IMR-90 (cell line): ENCODE measurements around the gene NENF. TPM values are rescaled to one million over a fixed set of nuclear protein-coding genes. Genes with fewer than 3 reads are reported as not detected.
A peak's percentile ranks its signal among the peaks of the same experiment; 100 is the strongest.

Experiments used
- ATAC-seq: fragments of 200-7000 bp; cut with Tn5 transposase; 2 replicates; pipeline ENCODE4 v1.9.1; 2020; ENCODE audit warnings: low read depth, mild to moderate bottlenecking, moderate library complexity
- BruUV-seq: library from RNA; stranded (reverse); fragments of 400-500 nt; replicated peaks from 2 replicates; lab custom pipeline; 2021; lab: Mats Ljungman, UMichigan
- CTCF ChIA-PET: fragments of 300-600 bp; formaldehyde crosslinking; extraction: SDS; loops from one replicate; lab custom pipeline; 2021; ENCODE audit warnings: antibody characterized with exemption; lab: Yijun Ruan, JAX
- POLR2A ChIA-PET: fragments of 300-600 bp; sonication (Branson Sonifier 250); formaldehyde crosslinking; loops from one replicate; lab custom pipeline; 2022; ENCODE audit warnings: antibody characterized with exemption; ENCODE audit not compliant: unreplicated experiment; lab: Charles Lee
- DNase-seq: peaks from one replicate; pipeline ENCODE4 v3.0.0; 2013
- H2AFZ ChIP-seq: replicated peaks from 2 replicates; pipeline ENCODE3; 2013; ENCODE audit warnings: low read length, mild to moderate bottlenecking; ENCODE audit not compliant: poor library complexity
- H2AK5ac ChIP-seq: 2 replicates; pipeline ENCODE4 v1.6.1; 2013; ENCODE audit warnings: low read depth, low read length, inconsistent platforms
- H2AK9ac ChIP-seq: replicated peaks from 2 replicates; pipeline ENCODE3; 2013; ENCODE audit warnings: mild to moderate bottlenecking, low read depth, low read length, moderate library complexity; ENCODE audit not compliant: poor library complexity
- H2BK120ac ChIP-seq: 2 replicates; pipeline ENCODE4 v1.6.1; 2013; ENCODE audit warnings: low read depth, low read length, inconsistent platforms
- H2BK15ac ChIP-seq: 3 replicates; pipeline ENCODE4 v1.6.1; 2013; ENCODE audit warnings: low read depth, low read length, inconsistent platforms
- H2BK20ac ChIP-seq: 2 replicates; pipeline ENCODE4 v1.6.1; 2013; ENCODE audit warnings: low read depth, mild to moderate bottlenecking, inconsistent platforms, low read length, moderate library complexity
- H2BK5ac ChIP-seq: 2 replicates; pipeline ENCODE4 v1.6.1; 2013; ENCODE audit warnings: mild to moderate bottlenecking, low read depth, low read length, inconsistent platforms; ENCODE audit not compliant: poor library complexity, severe bottlenecking
- H3K14ac ChIP-seq: replicated peaks from 2 replicates; pipeline ENCODE4 v1.6.1; 2013; ENCODE audit warnings: low read depth, low read length, inconsistent platforms
- H3K18ac ChIP-seq: 2 replicates; pipeline ENCODE4 v1.6.1; 2013; ENCODE audit warnings: low read depth, low read length, control low read depth
- H3K23ac ChIP-seq: 2 replicates; pipeline ENCODE4 v1.6.1; 2013; ENCODE audit warnings: low read depth, low read length, inconsistent platforms
- H3K27ac ChIP-seq: 2 replicates; pipeline ENCODE4 v1.5.1; 2013; ENCODE audit warnings: mild to moderate bottlenecking, control low read depth, low read length; ENCODE audit not compliant: insufficient read depth
- H3K27me3 ChIP-seq: 2 replicates; pipeline ENCODE4 v1.6.1; 2013; ENCODE audit warnings: low read length; ENCODE audit not compliant: control insufficient read depth, insufficient read depth
- H3K36me3 ChIP-seq: 2 replicates; pipeline ENCODE4 v1.6.1; 2013; ENCODE audit warnings: low read length, mixed read lengths; ENCODE audit not compliant: control insufficient read depth, insufficient read depth
- H3K4ac ChIP-seq: 2 replicates; pipeline ENCODE4 v1.6.1; 2013; ENCODE audit warnings: low read depth, low read length, inconsistent platforms
- H3K4me1 ChIP-seq: 2 replicates; pipeline ENCODE4 v1.6.1; 2013; ENCODE audit warnings: low read length, mixed read lengths; ENCODE audit not compliant: control insufficient read depth, insufficient read depth
- H3K4me2 ChIP-seq: 2 replicates; pipeline ENCODE4 v1.6.1; 2013; ENCODE audit warnings: low read depth, mild to moderate bottlenecking, control low read depth, low read length, moderate library complexity
- H3K4me3 ChIP-seq: 2 replicates; pipeline ENCODE4 v1.5.1; 2013; ENCODE audit warnings: low read depth, mild to moderate bottlenecking, control low read depth, low read length, moderate library complexity; ENCODE audit not compliant: insufficient read depth
- H3K56ac ChIP-seq: 2 replicates; pipeline ENCODE4 v1.6.1; 2013; ENCODE audit warnings: low read length, inconsistent platforms; ENCODE audit not compliant: insufficient read depth; ENCODE audit errors: extremely low read depth
- H3K79me1 ChIP-seq, 2 experiments: 2 replicates each; pipeline ENCODE4 v1.6.1; 2013; ENCODE audit warnings: low read length in 2 of 2, inconsistent platforms in 1 of 2, low read depth in 1 of 2
- H3K9ac ChIP-seq: 2 replicates; pipeline ENCODE4 v1.6.1; 2013; ENCODE audit warnings: low read depth, low read length, control low read depth
- H3K9me1 ChIP-seq: 2 replicates; pipeline ENCODE4 v1.6.1; 2013; ENCODE audit warnings: low read length, inconsistent platforms; ENCODE audit not compliant: insufficient read depth
- H3K9me3 ChIP-seq: 2 replicates; pipeline ENCODE4 v1.6.1; 2013; ENCODE audit warnings: low read length; ENCODE audit not compliant: control insufficient read depth, insufficient read depth
- H4K20me1 ChIP-seq: 2 replicates; pipeline ENCODE4 v1.6.1; 2013; ENCODE audit warnings: low read length, inconsistent platforms; ENCODE audit not compliant: insufficient read depth
- H4K5ac ChIP-seq: 2 replicates; pipeline ENCODE4 v1.6.1; 2013; ENCODE audit warnings: mild to moderate bottlenecking, low read depth, low read length, control low read depth
- H4K8ac ChIP-seq, 2 experiments: 2 replicates each; pipeline ENCODE4 v1.6.1; 2013; ENCODE audit warnings: low read depth in 2 of 2, low read length in 2 of 2, control low read depth in 1 of 2, inconsistent platforms in 1 of 2
- H4K91ac ChIP-seq: 2 replicates; pipeline ENCODE4 v1.6.1; 2013; ENCODE audit warnings: low read depth, low read length, inconsistent platforms; ENCODE audit not compliant: insufficient read depth
- BHLHE40 ChIP-seq: fragments of 150-350 bp; IDR thresholded peaks from 2 replicates; pipeline ENCODE4 v1.6.1; 2016; ENCODE audit warnings: mild to moderate bottlenecking, low read depth, low read length
- CTCF ChIP-seq: conservative IDR thresholded peaks from 2 replicates; pipeline ENCODE4 v1.5.1; 2012; ENCODE audit warnings: mild to moderate bottlenecking, low read depth, low read length, improper control_type of control experiment
- ELK1 ChIP-seq: fragments of 150-350 bp; IDR thresholded peaks from 2 replicates; pipeline ENCODE4 v1.6.1; 2016; ENCODE audit warnings: low read depth, mild to moderate bottlenecking, low read length, moderate library complexity, borderline replicate concordance
- FOS ChIP-seq: fragments of 150-350 bp; IDR thresholded peaks from 2 replicates; pipeline ENCODE4 v1.6.1; 2016; ENCODE audit warnings: low read depth, low read length
- MAZ ChIP-seq: IDR thresholded peaks from 2 replicates; pipeline ENCODE4 v1.6.1; 2012; ENCODE audit warnings: low read depth, mild to moderate bottlenecking, low read length, improper control_type of control experiment, moderate library complexity, borderline replicate concordance
- RAD21 ChIP-seq: IDR thresholded peaks from 2 replicates; pipeline ENCODE4 v1.6.1; 2012; ENCODE audit warnings: low read length, improper control_type of control experiment
- SMC3 ChIP-seq: fragments of 150-350 bp; IDR thresholded peaks from 2 replicates; pipeline ENCODE4 v1.6.1; 2016; ENCODE audit warnings: low read depth, mild to moderate bottlenecking, antibody characterized with exemption, low read length, moderate library complexity
- USF2 ChIP-seq: fragments of 150-350 bp; IDR thresholded peaks from 2 replicates; pipeline ENCODE4 v1.6.1; 2017; ENCODE audit warnings: mild to moderate bottlenecking, antibody characterized with exemption, low read length, low read depth
- WGBS, 2 experiments: methylation state at CpG; one replicate each; pipeline versions ENCODE4 v1.1.5 to v1.1.7; 2013; ENCODE audit warnings: missing lambda C conversion rate in 2 of 2; ENCODE audit not compliant: insufficient read length in 1 of 2; ENCODE audit errors: extremely low coverage in 2 of 2; 5-methylcytosine and 5-hydroxymethylcytosine counted together
- dilution Hi-C: fragments of 300-500 bp; cut with HindIII; formaldehyde crosslinking; loops from one replicate; pipeline ENCODE4 v1.14.3; 2018; ENCODE audit warnings: low sequenced_read_pairs; ENCODE audit not compliant: unreplicated experiment
- in situ Hi-C: fragments of 300-500 bp; cut with MboI; formaldehyde crosslinking; loops from 3 replicates; pipeline ENCODE4 v1.14.3; 2019; ENCODE audit warnings: low sequenced_read_pairs, inconsistent platforms, mixed read lengths
- intact Hi-C: fragments of 100-400 bp; cut with micrococcal nuclease; formaldehyde crosslinking; loops from 2 replicates; pipeline ENCODE4 v1.10.0; 2022
- polyA plus RNA-seq, 3 experiments: library from polyadenylated mRNA; depleted of rRNA; stranded (reverse); fragments of >200 nt; gene quantifications; 2 replicates each; pipeline ENCODE4 v1.2.3, GENCODE V29; 2012; ENCODE audit warnings: low replicate concordance in 1 of 3
- total RNA-seq: library from RNA; depleted of rRNA; stranded (reverse); fragments of >200 nt; gene quantifications from 2 replicates; pipeline ENCODE4 v1.2.3, GENCODE V29; 2012

The NENF gene
- total and polyA plus RNA-seq, 2 of the 4 experiments (the other 2 are of a cell fraction), result 16.0 to 40.4 TPM

- Histone ChIP-seq H2BK20ac (0 out of 2 replicates have a peak overlapping the region, but pooled peaks have one; percentile 6), H3K9me3 (no peaks in the 10 kb centered on the region), H3K14ac (no peak overlapping the region), H2AK5ac (peak overlapping the region; percentile 32; the same call in 1 of the 2 replicates), H4K20me1 (no peaks in the 10 kb centered on the region), H4K91ac (no peak overlapping the region), H2BK120ac (no peak overlapping the region), H3K56ac (no peak overlapping the region), H3K27me3 (peaks cover 9% of the 10 kb centered on the region; the same call in 1 of the 2 replicates), H3K9ac (no peak overlapping the region), H3K23ac (no peak overlapping the region), H3K79me1 (no peaks in the 10 kb centered on the region), H3K4ac (no peak overlapping the region), H3K4me3 (no peak overlapping the region), H3K9me1 (peaks cover 4% of the 10 kb centered on the region; the same call in 1 of the 2 replicates), H2AK9ac (no peak overlapping the region), H3K18ac (no peak overlapping the region), H3K36me3 (no peaks in the 10 kb centered on the region), H3K27ac (no peak overlapping the region), H2AFZ (peak overlapping the region; percentile 8), H2BK5ac (no peak overlapping the region), H3K4me2 (no peak overlapping the region), H2BK15ac (no peak overlapping the region), H4K5ac (no peak overlapping the region), H4K8ac (no peak overlapping the region), H3K4me1 (0 out of 2 replicates have a peak, but pooled peaks cover 1% of the 10 kb centered on the region)
- DNase-seq (no peak), ATAC-seq (no peak)
- BruUV-seq, result no TSS peak
- TF ChIP-seq ELK1 (no peak), BHLHE40 (no peak), SMC3 (no peak), USF2 (no peak), MAZ (no peak), FOS (no peak), CTCF (no peak), RAD21 (no peak)
- dilution Hi-C loops (no loop called here), in situ Hi-C loops (no loop called here), intact Hi-C loops (no loop called here)
- WGBS, 2 experiments, result no CpG with 5 or more reads among the region's 7 CpGs
- POLR2A ChIA-PET, result no interaction called here
- CTCF ChIA-PET, result interaction anchor here (0.6 to 1.0 kb wide), 2 partner anchors 9 to 172 kb away, joined by 4 to 8 read pairs; no protein-coding TSS in a partner anchor
Measured at GRCh38 chr1:212465311-212465710, 32.6 kb downstream of the NENF start.
